NCI-H2081 (cell line): ENCODE data around the gene NFKBIZ.

Experiments
- DNase-seq, 2 experiments: peaks; one replicate each; lab custom pipeline; 2025; lab: John Stamatoyannopoulos, UW

Gene NFKBIZ

DNA sequence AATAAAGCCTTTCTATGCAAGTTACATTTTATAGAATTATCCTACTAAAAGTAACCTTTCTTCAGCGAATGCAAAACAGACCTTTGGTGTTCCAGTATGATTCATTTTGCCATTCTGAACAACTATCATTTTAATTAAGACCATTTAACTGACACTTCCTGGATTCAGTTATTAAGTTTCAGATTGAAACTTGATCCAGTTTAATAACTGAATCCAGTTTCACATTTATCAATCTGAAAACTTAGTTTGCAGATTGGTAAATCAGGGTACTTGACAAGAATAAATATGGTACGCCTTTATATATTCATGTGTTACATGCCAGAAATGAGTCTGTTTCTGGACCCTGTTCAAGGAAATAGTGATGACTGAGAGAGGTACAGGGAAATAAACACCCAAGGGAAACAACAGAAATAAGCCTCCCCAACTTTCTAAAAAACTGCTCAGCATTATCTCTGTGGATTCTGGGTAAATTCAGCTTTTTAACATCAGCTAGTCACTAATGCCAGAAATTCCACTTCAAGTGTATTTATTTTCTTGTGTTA lies 23.3 kb upstream of the NFKBIZ start:
- no peak for DNase-seq

DNA sequence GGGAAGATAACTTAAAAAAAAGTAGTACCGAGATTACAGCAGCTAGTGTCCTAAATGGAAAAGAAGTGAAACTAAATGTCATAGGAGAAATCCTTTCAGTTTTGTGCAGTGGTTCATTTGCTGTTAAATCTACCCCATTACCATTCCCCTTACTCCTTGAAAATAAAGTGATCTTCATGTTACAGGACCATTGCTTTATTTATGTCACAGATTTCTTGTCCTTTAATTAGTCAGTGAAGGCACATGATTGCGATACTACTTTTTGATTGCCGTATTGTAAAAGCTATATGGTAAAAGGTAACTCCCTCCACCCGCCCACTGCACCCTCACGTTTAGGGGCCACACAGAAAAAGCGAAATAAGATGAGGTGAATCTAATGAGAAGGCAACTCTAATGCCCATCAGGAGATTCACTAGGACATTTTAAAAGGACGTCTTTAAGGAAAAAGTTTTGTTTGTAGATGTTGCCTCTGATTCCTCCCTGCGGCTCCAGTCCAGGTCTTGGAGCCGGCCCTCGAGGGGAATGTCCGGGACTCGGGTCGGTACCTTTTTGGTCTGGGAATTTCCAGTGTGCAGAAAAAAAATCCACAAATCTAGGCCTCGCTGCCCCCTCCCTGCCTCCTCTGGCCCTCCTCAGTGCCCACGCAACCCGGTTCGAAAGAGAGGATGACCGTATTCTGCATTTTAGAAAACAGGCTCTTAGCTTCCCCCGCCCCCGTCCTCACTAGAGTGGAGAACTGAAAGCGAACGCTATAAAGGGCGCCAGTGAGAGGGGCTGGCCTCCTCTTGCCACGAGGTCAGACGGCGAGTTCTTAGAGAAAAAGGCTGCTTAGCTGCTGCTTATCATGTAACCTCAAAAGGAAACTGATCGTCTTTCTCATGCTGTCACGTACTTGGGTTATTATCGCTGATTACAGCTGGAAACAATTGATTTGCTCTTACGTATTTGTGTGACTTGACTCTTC lies 21.8 kb upstream of the NFKBIZ start:
- peak; percentile 52 to 64 for DNase-seq

- no peak for DNase-seq
Measured at GRCh38 chr3:101828276-101828675, 21.0 kb upstream of the NFKBIZ start.

- peak in 1 of 2 experiments; percentile 13 for DNase-seq
Measured at GRCh38 chr3:101828691-101829436, 20.4 kb upstream of the NFKBIZ start.

- no peak for DNase-seq
Measured at GRCh38 chr3:101829437-101829830, 19.9 kb upstream of the NFKBIZ start.

- DNase-seq = no peak
Measured at GRCh38 chr3:101829874-101830273, 19.4 kb upstream of the NFKBIZ start.

DNA sequence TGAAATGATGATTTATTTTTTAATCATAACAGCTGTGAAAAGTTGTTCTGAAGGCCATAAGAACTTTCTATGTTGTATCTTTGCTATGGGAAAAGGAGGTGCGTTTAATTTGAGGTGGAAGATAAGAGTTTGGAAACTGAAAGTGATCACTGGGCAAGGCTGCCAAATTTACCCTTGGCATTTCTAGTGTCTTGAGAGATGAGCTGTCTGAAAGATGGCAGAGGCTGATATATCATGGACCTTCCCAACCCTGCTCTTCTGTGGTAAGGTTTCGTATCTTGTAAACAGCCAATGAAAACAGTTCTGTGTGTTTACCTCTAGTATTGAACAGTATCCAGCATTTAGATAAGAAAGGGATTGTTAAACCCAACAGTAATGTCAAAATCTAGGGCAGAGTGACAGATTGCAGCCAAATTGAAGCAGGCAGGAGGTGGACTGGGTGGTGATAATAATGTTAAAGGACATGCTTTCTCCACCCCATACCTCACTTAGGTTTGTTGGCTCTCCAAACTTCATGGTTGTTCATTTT lies 15.8 kb upstream of the NFKBIZ start:
- no peak for DNase-seq

DNA sequence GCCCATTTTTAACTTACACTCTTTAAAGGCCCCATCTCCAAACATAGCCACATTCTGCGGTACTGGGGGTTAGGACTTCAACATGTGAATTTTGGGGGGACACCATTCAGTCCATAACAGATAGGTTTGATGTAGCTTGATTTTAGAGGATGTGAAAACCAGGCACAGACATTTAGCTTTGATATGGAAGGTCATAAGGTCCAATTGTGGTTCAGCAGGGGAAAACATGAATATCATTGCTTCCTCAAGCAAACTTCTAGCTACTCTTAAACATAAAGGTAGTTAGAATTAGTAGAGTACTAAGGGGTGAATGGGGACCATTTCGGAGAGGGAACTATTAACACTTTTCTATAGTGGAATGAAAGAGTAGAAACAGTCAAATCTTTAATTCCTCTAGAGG lies 13.6 kb upstream of the NFKBIZ start:
- DNase-seq = no peak

DNA sequence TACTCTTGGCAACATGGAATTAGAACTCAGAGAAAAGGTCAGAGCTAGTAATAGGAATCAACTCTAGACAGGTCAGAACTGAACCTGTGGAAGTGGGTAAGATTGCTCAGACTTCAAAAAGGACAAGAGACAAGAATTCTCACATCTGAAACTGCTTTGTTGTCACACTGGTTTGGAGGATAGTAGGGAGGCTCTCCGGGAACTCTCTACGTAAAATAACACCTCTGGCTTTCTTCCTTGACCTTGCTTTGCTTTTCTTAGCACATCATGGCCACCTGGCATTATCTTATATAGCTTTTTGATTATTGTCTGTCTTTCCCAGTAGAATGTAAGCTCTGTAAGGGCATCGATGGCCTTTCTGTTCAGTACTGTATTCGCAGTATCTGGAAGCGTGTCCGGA lies 13.2 kb upstream of the NFKBIZ start:
- DNase-seq = no peak

DNA sequence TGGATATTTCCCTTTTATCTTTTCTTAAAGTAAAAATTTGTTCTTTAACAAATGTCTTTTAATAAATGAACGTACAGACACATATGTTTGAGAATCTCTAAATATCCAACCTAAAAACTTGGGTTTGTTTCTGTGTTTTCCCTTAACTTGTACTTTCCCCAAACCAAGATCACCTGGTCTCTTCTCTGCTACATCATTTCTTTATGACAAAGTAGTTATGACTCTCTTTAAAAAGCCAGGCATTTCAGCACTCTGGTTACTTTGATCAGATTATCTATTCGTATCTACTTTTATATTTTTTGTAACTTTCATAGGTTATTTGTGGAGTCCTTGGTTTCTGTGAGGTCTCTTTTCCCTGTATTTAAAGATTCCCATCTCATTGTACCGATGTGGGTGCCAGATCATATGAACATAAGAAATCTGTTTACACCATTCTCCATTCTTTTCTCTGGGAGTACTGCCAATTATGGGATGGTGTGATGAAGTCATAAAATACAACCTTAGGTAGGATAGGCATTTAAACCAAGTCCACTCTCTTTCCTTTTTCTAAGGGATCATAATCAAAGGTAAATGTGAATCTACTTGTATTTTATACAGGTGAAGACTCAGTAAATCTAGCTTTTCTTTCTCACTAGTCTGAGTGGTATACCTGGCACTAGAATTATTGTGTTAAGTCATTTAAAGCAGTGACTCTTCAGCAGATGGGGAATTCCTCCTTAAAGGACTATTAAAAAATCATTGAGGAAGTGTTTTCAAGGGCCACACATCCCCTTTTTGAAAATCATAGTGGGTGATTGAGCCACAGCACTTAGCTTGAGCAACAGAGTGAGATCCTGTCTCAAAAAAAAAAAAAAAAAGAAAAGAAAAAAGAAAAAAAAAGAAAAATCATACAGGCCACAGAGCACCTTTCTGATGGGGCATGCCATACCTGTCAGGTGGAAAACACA lies 12.4 kb upstream of the NFKBIZ start:
- DNase-seq = peak; percentile 15 to 67

DNA sequence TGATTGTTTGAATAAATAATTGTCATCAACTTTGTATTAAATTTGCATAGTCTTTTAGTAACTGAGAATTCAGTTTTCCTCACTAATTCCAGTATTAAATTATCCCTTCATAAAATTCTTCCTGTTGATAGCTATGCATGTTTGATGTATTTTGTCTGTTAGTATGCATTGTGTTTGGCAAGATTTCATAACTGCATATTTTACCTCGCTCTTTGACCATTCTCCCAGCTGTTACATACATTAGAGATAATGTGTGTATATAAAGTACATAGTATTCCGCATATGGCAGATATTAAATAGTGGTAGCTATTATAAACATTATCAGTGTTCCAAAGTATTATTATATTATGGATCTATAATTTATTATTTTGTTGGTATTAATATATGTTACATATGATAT lies 10.6 kb upstream of the NFKBIZ start:
- DNase-seq = no peak

- DNase-seq = no peak
Measured at GRCh38 chr3:101840066-101840465, 9.2 kb upstream of the NFKBIZ start.

DNA sequence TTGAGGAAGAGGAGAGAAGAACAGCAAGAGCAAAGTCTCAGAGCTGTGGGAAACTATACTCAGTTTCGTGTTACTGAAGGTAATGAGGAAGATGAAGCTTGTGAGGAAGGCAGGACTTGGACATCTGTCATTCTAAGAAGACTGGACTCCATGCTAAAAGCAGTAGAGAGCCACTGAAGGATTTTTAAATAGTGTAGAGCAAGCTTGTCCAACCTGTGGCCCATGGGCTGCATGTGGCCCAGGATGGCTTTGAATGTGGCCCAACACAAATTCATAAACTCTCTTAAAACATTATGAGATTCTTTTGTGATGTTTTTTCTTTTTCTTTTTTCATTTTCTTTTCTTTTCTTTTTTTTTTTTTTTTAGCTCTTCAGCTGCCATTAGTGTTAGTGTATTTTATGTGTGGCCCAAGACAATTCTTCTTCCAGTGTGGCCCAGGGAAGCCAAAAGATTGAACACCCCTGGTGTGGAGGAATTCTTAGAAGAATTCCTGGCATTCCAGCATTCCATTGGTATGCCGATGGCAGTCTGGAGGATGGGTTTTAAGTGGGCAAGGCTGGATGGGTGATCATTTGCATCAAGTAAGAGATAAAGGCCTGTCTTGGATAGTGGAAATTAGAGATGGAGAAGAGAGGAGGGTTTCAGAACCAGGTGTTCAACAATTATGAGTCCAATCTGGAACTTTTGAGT lies 6.9 kb upstream of the NFKBIZ start:
- DNase-seq = no peak

- no peak for DNase-seq
Measured at GRCh38 chr3:101842935-101843330, 6.4 kb upstream of the NFKBIZ start.

GRCh38 chr3:101845425-101845824 lies 3.9 kb upstream of the NFKBIZ start:
- DNase-seq = no peak

- no peak for DNase-seq
Measured at GRCh38 chr3:101846709-101847108, 2.6 kb upstream of the NFKBIZ start.

DNA sequence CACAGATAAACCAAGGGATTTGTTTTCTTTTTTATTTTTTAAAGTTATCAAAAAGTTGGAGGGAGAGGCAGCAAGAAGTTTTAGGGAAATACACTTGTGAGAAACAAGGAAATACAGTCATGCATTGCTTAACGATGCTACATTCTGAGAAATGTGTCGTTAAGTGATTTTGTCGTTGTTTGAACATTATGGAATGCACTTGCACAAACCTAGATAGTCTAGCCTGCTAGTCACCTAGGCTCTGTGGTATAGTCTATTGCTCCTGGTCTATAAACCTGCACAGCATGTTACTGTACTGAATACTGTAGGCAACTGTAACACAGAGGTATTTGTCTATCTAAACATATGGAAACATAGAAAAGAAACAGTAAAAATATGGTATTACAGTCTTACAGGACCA lies 2.0 kb upstream of the NFKBIZ start:
- DNase-seq = no peak

DNA sequence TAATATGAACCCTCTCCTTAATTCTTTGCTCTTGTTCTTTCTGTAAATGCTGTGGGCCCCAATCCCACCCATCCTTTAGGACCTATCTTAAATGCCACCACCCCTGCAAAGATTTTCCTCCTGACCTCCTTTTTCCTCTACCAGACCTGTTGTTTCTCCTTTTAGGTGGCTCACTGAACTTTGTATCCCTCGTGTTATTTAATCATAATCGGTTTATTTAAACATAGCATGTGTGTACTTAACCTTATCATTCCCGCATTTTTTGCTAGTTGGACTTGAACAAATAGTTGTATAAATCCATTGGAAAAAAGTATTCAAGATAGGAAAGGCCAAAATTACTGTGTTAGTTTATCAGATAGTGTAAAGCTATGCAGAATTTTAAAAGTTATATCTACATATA lies 988 bp upstream of the NFKBIZ start:
- no peak for DNase-seq

GRCh38 chr3:101849714-101850245 lies 466 bp downstream of the NFKBIZ start:
- peak; percentile 51 to 65 for DNase-seq

DNA sequence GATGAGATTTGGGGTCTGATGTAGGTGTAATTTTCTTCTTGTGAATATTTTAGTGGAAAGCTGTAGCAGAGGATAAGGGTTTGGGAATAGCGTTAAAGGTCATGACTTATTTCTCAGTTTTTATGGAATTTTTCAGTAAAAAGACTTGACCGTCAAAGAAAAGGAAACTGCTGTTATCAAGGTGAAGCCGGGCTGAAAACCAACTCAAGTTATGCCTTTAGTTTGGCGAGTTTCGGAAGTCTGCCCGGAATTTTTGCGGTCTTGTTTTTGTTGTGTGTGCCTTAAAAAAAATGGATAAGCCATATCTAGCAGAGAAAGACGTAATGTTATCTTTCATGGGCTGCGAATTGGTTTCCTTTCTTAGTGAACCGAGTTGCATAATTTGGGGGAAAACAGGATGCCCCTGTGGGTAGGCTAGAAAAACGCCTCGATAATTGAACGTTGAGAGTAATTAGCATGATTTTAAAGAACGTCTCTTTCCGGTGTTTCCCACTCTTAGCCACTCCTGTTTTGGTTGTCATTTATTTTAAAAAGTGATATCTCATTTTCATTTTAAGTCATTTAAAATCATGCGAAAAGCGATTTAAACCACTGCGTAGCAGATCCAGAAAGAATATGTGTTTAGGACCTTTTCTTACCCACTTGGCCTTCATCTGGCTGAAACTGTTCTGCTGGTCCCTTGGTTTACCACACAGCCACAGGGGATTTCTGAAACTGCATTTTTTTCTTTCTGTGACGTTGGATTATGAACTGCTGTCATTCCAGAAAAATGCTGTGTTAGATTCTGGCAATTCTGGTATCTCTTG lies 1.1 kb downstream of the NFKBIZ start:
- peak in 1 of 2 experiments; percentile 12 for DNase-seq
